ENCODE data around the gene SPEM1. TPM values are rescaled to one million over a fixed set of nuclear protein-coding genes. Genes with fewer than 3 reads are reported as not detected.

SPEM1 gene
- total RNA-seq, 1 donor from 2014 or later: 0.22 TPM

DNA sequence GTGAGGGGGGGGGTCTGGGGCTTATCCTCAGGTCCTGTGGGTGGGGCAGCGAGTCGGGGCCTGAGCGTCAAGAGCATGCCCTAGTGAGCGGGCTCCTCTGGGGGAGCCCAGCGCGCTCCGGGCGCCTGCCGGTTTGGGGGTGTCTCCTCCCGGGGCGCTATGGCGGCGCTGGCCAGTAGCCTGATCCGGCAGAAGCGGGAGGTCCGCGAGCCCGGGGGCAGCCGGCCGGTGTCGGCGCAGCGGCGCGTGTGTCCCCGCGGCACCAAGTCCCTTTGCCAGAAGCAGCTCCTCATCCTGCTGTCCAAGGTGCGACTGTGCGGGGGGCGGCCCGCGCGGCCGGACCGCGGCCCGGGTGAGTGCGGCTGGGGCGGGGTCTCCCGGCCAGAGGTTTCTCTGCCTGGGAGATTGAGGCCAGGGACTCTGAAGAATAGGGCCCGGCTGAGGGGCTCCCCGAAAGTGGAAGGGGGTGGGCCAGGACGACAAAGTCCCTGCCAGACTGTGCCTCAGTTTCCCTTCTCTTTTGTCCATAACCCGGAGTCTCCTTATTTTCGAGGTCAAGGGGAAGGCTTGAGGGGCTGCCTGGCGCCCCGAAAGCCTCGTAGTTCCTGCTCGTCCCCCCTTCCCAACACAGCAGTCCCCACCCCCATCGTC, 19.5 kb downstream of the SPEM1 start, which contains the start of gene FGF11:
Gene FGF11, plus strand, starts transcription at position 51 of the 651 bp plus-strand sequence. Its CDS starts 109 bp downstream, at position 160.
- intact Hi-C loops (cut with micrococcal nuclease): no loop called here

DNA sequence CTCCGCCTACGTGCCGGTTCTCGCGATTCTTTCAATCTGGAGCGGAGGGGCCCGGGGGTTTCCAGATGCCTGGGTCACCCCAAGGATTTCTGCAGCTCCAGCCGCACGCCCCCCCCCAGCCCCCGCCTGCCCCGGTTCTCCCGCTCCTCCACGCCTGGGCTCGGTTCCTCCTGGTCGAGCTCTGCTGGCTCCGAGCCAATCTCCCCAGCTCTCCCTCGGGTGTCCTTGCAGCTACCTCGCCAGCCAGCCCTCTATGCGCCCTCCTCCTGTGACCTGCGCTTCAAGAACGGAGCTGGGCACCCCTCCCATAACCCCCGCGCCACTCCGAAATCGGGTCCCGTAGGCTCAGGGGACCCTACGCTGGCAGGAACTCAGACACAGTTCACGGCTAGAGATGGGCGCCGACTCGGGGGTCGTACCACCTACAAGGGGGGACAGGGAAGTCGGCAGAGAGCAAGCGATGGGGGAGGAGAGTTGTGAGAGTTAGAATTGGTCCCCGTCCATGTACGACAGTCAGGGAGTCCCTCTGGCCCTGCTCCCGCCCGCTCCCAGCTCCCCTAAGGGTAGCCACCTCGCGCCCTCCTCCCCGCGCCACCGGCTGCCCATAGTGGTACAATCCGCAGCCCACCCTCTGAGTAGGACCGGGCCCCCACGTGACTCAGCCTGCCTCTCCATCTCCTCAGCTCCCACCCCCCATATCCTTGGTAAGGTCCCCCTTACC, 20.1 kb downstream of the SPEM1 start:
- intact Hi-C loops (cut with micrococcal nuclease): no loop called here

DNA sequence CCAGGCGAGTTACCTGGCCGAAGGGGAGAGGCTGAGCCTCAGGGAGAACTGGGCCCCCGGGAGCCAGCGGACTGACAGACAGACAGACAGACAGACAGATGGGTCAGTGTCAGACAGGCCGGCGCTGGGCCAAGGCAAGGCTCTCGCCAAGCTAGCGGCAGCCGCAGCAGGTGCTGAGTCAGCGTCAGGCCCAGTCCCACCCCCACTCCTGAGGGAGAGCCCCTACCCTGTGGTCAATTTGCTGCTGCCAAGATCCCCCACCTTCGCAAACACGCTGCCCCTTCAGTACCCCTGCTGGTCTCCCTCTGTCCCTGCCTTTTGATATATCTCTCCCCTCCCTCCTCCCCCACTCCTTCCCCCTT, 20.7 kb downstream of the SPEM1 start:
- intact Hi-C loops (cut with micrococcal nuclease): no loop called here

DNA sequence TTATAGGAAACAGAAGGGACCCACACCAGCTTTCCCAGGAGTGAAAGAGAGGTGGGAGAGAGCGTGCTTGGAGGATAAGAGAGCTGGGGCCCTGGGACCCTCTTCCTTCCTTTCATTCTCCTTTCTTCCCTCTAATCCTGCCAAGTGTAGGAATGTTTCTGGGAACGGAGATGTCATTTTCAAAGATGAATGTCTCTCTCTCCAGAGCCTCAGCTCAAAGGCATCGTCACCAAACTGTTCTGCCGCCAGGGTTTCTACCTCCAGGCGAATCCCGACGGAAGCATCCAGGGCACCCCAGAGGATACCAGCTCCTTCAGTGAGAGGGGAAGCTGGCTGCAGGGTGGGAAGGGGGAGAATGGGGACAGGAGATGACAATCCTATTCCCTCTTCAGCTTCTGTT, 21.1 kb downstream of the SPEM1 start:
- intact Hi-C loops (cut with micrococcal nuclease): no loop called here

DNA sequence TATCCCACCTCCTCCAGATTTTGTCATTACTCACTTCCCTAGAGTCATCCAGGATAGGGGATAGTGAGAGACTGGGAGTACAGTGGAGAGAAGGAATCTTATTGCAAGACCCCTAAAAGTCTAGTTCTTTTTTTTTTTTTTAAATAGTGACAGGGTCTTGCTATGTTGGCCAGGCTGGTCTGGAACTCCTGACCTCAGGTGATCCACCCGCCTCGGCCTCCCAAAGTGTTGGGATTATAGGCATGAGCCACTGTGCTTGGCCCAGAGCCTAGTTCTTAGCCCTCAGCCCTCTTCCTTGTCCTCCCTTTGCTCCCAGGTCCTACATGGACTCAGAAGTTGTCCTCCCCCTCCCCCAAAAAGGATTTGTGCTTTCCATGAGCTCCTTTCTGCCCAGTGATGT, 22.0 kb downstream of the SPEM1 start:
- intact Hi-C loops (cut with micrococcal nuclease): no loop called here

DNA sequence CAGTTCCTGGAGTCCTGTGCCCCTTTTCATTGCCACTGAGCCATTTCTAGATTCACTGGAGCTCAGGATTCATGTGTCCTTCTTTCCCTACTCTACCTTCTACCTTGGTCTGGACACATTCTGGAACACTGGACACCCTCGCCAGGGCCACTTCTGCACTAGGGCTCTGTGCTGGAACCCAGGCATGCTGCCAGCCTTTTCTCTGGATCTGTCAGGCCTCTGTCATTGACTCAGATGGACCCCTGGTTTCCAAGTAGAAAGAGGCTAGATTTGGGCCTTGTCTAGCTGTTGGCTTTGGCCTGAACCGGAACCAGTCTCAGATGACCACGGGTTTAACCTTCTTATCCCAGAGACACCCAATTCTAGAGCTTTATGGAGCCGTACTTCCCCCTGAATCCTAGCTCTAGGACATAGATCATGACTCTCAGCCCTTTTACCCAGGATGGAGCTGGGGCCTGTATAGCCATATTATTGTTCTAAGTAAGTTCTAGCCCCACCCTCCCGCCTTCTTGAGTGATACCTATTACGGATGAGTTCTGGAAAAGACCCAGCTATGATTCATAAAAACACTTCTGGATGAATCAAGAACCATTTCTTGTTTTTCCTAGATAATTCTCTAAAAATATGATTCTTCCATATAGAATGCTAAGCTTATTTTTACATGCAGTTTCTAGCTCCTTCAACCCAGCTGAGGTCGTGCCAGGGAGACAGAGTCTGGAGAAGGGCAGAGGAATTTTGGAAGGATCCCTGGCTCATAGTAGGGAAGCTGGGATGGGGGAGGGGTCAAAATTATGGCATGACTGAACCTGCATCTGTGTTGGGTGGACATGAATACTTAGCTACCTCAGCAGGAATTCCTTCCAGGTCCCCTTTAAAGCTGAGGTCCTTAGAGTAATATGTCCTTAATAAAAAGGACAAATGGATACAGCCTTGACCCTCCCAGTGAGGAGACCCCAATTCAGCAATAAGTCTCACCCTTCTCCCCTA, 23.7 kb downstream of the SPEM1 start:
- intact Hi-C loops (cut with micrococcal nuclease): no loop called here

DNA sequence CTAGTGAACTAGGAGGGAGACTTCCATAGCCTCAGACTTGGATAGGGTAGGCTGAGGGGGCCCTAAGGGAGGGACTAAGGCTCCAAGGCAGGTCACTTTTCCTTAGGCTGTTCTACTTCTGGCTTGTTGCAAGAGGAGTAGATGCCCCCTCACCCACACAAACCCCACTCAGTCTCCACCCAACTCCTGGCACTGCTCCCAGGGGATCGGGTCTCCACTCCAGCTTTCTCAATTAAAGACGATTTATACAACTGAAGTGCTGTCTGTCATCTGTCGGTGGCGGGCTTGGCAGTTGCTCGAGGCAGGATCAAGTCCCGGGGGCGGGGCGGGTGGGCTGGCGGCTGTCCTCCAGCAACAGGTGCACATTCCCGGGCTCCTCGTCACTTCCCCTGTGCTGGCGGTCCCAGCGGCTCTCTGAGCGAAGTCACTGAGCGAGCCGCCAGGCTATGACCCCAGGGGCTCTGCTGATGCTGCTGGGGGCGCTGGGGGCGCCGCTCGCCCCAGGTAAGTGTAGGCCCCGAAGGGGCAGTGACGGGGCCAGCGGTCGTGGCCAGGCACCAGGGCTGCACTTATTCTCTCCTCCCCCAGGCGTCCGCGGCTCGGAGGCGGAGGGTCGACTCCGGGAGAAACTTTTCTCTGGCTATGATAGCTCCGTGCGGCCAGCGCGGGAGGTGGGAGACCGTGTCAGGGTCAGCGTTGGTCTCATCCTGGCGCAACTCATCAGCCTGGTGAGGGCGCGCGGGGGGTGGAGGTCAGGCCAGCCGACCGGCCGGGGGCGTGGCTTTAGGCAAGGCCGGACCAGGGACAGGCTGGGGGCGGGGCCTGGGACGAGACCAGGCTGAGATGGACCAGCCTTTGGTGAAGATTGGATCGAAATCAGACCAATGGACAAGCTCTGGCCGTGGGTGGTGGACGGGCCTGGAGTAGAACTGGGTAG, 24.8 kb downstream of the SPEM1 start, which contains the start of gene CHRNB1:
Gene CHRNB1, plus strand, starts transcription at position 380 of the 937 bp plus-strand sequence. Its CDS starts 67 bp downstream, at position 447.
- intact Hi-C loops (cut with micrococcal nuclease): loop anchor here (1.0 kb wide), 2 partner anchors 8 to 10 kb away; no protein-coding TSS in a partner anchor

DNA sequence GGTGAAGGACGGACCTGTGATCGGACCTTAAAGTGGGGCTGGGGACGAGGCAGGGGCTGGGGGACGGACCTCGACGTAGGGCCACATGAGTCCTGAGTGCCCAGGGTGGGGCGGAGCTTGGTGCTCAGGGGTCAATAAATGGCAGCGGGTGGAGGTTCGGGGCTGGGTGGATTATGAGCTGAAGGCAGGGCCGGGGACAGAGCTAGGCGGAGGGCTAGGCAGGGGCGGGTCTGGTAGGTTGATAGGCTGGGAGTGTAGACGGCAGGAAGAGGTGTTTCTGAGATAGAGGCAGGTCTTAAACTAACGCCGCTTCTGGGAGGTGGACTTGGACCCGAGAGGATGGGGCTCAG, 25.5 kb downstream of the SPEM1 start:
- intact Hi-C loops (cut with micrococcal nuclease): loop anchor here (1.0 kb wide), 2 partner anchors 8 to 10 kb away; no protein-coding TSS in a partner anchor

DNA sequence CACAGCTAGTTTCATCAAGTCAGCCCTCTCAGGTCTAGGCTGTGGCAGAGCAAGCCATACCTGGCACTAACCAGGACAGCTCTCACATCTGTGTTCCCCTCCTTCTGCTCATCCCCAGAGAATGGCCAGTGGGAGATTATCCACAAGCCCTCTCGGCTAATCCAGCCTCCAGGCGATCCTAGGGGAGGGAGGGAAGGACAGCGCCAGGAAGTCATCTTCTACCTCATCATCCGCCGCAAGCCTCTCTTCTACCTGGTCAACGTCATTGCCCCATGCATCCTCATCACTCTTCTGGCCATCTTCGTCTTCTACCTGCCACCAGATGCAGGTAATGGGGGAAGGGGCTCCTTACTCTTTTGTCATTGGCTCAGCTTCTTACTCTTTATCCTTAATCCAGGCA, 28.3 kb downstream of the SPEM1 start:
- intact Hi-C loops (cut with micrococcal nuclease): no loop called here

DNA sequence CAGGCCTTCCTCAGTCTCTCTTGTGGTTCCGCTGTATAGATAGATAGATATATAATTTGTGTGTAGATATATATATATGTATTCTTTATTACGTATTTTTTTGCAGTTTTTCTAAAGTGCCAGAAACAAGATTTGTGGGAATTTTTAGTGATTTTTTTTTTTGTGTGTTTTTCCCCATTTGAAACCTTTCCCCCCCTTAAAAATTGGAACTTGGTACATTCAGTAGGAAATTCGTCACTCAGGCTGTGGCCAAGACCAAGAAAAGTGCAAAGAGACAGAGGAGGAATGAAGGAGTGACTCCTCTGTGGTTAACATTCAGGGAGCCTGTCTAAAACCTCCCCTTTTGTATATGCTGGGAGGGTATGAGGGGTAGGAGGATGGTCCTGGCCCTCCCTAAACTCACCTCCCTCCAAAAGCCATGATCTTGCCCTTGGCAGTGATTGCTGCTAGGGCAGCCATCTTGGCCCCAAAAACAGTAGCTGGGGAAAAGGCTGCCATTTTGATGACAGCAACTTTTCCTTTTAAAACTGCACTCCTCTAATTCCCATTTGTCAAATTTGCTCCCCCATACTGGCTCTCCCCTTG, 39.9 kb downstream of the SPEM1 start:
- intact Hi-C loops (cut with micrococcal nuclease): loop anchor here (5.0 kb wide), 1 partner anchor 413 kb away; no protein-coding TSS in a partner anchor

DNA sequence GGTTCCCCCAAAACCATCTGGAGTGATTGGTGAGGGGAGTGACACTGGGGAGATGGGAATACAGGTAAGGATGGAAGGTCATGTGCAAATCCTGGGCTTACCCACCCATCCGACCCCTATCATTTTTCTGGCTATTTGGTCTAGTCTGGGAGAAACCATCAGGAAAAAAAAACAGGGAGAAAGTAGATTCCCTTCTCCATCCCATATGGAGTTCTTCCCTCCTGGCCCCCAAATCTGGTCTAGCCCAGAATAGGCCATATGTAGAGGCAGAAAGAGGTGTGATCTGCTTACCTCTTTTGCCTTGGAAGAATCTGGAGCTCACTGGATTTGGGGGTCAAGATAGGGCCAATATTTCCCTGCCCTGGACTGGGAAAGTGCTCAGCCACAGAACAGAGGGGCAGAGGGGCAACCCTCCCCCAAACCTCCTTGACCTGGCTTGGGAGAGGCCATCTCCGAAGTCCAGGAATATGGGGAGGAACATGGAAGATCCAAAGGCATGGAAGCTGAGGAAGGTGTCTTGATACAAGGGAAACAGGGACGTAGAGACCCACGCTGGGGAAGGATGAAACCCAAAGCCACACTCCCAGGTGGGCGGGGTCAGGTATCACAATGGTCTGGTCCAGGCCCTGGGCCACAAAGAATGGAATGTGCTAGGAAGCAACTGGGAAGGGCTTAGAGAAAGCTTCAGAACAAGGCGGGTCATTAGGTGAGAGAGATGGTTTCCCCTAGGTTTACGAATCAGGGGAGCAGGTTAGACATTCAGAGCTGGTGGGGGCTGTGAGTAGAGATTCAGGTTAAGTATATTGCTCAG, 40.9 kb downstream of the SPEM1 start:
- intact Hi-C loops (cut with micrococcal nuclease): no loop called here

DNA sequence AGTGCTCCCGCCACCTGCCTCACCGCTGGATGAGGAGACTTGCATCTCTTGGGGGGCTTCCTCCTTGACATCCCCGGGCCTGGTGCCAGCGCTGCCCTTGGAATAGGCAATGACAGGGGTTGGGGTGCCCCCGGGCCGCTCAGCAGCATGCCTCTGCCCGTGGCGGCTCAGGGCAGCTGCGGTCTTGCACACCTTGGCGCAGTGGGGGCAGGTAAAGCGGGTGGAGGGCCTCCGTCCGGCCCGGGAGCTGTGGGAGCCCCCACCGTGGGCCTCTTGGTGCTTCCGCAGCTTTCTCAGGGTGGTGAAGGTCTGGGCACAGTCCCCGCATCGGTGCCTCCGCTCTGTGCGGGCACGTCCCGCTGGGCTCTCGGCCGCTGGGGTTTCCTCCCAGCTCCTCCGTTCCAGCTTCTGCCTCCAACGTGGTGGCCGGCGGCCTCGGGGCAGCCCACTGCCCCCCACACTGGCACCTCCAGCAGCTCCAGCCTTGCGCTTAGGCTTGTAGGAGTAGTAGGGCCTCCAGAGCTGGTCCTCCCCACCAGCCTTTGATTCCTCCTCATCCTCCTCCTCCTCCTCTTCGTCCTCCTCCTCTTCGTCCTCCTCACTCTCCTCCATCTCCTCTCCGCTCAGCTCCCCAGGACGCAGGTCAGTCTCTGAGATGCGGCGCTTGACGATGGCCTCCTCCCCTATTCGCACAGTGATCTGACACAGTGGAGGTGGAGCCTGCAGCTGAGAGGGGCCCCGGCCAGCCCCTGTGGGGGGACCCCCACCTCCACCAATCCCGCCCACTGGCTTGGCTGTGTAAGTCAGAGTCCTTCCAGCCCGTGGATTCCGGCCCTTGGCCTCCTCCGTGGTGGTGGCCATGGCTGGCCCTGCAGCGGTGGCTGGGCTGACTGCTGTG, 42.6 kb downstream of the SPEM1 start:
- intact Hi-C loops (cut with micrococcal nuclease): no loop called here

DNA sequence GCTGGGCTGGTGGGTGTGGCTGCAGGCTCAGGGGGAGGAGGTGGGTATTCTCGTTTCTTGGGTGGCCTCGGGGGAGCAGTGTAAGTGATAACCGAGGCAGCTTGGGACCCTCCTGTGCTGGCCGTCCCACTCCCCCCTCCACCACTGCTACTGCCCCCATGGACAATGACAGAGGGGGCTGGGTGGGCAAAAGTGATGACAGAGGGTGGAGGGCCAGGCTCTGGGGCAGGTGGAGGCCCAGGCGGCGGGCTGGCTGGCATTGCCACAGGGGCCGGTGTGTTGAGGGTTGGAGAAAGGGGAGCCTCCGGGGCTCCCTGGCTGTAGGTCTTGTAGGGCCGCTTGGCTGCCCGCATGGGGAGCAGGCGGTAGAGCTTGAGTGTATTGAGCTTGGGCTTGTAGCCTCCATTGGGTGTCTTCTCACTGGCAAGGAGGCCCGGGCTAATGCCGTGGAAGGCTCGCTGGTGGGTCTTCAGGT, 43.3 kb downstream of the SPEM1 start:
- intact Hi-C loops (cut with micrococcal nuclease): no loop called here

DNA sequence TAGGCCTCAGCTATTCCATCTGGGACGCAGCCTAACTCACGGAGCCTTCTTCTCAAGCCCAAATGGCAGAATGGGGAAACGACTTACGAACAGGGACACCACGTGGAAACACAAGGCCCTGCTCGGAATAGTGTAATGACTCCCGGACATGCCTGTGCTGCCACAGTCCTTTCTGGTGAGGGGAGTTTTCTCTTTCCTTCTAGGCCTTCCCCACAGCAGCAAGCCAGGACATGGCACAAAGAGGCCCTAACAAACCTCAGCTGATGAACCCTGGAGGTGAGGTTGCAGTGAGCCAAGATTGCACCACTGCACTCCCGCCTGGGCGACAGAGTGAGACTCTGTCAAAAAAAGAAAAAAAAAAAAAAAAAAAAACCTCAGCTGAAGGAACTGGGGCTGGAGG, 44.0 kb downstream of the SPEM1 start:
- intact Hi-C loops (cut with micrococcal nuclease): no loop called here

DNA sequence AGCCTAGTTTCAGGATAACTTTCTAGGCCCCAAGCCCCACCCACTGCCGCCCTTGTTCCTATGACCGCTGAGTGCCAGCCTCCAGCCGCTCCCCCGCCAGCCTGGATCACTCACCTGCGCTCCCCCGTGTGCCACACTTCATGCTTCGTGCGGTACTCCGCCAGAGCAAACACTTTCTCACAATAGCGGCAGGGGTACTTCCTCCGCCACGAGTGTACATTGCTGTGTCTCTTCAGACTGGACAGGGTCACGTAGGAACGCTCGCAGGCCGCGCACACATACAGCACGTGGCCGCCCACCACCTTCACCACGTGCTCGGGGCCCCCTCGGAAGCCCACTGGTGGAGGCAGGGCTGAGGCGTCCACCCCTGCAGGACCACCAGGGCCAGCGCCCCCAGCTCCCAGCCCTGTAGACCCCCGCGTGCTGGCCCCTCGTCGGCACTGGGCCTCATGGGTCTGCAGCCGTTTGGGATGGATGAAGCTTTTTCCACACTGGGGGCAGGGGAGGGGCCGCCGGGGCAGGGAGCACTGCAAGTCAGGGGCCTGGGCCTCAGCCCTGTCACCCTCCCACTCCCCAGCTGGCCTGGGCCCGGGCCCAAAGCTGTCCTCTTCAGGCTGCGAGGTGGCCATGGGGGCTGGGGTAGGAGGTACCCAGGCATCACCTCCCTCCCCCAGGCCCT, 45.6 kb downstream of the SPEM1 start:
- intact Hi-C loops (cut with micrococcal nuclease): no loop called here

DNA sequence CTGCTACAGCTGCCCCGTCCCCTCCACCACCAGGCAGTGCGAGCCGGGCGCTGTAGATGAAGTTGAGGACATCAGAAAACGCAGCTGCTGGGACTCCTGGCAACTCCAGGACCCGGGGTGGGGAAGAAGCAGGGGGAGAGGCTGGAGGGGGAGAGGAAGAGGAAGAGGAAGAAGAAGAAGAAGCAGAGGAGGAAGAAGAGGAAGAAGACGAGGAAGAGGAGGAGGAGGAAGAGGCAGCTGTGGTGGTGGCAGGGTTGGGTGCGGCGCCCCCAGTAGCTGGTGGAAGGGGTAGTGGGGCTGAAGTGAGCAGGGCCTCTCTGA, 46.2 kb downstream of the SPEM1 start:
- intact Hi-C loops (cut with micrococcal nuclease): no loop called here

DNA sequence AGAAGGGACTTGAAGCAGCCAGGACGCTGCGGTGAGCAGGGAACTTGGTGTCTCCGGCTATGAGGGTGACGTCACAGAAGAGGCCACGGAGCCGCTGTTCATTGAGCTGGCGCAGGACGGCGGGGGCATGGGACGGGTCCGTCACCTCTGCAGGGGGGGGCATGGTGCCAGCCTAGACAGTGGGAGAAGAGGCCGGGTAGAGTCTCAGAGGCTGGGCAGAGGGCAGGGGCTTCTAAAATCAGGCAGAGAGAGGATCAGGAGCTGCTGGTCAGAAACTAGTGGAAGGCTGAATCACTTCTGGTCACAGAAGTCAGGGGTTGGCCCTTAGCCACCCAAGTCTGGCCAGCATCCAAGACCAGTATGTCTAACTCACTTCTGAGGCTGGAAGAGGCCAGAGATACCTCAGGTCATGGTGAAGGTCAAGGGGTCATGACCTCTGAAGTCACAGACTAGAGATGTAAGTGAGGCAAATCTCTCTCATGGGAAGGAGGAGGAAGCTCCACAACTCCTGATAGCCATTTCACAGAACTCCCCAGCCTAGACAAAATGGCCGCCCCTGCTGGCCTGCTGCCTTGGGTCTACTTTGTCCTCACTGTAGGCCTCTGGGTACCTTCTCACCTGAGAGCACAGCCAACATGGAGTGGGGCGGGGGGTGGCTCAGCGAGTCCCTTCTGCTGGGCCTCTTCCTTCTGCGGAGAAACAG, 46.7 kb downstream of the SPEM1 start:
- intact Hi-C loops (cut with micrococcal nuclease): no loop called here

Measured in T-helper 1 cell treated with Interleukin-12 subunit alpha and Interleukin-12 subunit beta and Interleukin-4 antibody, amounts not matched to agents 30 ng/mL and 1 ng/mL, for 36 hours (primary cell).